Retina (tissue), 1 donor: ENCODE data around the gene PEX26.
"Not testable (repeated sequence)": the region's sequence is repeated elsewhere in the genome, so short reads cannot be mapped to it uniquely, and the experiment has no call there.

Experiments
- DNase-seq: peaks from one replicate; pipeline ENCODE4 v3.0.0-alpha.2; 2016

Gene PEX26

DNA sequence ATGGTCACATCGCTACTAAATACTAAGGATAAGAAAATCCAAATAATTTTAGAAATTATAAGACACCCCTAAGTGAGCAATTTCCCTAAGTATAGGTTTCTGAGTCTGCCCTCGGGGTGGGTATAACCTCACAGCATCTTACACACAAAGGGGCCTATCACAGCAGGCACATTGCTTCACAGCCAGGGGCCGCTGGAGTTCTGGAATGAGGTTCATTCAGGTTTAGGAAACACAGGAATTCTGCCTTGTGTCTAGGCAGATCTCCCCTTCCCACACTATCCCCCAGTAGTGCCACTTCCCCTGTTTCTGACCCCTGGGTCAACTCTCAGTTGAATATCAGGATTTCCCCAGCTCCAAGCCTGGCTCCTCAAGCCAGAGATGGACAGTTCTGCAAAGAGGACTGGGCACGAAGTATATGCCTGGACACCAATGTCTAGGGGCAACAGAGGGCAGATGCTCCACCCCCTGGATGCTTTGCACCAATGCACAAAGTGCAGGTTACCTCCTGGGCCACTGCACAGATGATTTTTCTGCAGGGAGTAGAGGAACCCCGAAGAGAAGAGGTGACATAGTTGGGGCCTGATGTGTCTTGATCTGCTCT lies 44.3 kb downstream of the PEX26 start:
- DNase-seq: no peak

DNA sequence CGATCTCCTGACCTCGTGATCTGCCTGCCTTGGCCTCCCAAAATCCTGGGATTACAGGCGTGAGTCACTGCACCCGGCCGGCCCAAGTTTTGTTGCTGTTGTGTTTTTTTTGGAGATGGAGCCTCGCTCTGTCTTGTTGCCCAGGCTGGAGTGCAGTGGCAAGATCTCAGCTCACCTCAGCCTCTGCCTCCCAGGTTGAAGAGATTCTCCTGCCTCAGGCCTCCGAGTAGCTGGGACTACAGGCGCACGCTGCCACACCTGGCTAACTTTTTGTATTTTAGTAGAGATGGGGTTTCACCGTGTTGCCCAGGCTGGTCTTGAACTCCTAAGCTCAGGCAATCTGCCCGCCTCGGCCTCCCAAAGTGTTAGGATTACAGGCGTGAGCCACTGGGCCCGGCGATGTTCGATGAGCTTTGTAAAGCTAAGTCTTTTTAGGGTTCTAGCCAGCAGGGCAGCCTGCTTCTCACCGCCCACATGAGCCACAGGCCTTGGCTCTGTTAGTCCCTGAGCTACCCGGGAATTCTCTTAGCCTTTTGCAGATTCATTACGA lies 45.8 kb downstream of the PEX26 start:
- not testable (repeated sequence) for DNase-seq

DNA sequence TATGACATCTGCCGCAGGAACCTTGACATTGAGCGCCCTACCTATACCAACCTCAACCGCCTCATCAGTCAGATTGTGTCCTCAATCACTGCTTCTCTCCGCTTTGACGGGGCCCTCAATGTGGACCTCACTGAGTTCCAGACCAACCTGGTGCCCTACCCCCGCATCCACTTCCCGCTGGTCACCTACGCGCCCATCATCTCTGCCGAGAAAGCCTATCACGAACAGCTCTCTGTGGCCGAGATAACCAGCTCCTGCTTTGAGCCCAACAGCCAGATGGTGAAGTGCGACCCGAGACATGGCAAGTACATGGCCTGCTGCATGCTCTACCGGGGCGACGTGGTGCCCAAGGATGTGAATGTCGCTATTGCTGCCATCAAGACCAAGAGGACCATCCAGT lies 48.8 kb downstream of the PEX26 start:
- DNase-seq: no peak

DNA sequence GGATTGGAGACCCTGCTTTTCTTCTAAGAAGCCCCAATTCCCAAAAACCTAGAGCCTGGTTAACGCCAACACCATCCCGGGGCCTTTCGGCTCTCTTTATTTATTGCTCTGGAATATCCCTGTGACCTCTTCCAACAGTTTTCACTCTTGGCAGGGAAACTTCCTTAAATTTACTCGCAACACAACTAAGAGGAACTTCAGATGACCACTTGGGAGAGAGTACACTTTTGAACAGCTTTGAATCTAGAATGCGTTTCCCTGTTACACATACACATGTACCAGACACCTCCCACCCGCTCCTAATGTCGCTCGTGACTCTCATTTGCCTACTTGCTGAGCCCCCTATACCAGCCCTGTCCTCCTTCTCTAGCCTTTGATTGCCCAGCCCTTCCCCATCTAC lies 52.2 kb downstream of the PEX26 start:
- no peak for DNase-seq

DNA sequence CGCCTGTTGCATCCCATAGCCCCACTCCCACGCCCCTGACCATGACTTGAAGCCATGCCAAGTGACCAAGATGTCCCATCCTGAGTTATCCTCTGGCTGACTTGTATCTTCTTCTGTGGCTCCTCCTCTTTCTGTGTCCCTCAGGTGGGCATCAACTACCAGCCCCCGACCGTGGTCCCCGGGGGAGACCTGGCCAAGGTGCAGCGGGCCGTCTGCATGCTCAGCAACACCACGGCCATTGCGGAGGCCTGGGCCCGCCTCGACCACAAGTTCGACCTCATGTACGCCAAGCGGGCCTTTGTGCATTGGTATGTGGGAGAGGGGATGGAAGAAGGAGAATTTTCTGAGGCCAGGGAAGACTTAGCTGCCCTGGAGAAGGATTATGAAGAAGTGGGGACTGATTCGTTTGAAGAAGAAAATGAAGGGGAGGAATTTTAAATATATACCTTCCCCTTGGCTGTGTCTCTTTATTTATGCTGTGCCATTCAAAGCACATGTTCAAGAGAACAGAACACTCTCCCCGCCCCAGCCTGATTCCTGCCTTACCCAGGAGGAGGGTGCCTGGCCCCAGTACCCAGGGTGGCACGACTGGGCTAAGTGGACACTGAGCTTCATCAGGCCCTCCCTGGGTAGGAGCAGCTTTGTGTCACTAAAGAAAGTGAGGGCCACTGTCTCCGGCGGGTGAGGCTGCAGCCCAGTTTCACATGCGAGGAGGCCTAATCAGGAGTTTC lies 53.1 kb downstream of the PEX26 start:
- no peak for DNase-seq

DNA sequence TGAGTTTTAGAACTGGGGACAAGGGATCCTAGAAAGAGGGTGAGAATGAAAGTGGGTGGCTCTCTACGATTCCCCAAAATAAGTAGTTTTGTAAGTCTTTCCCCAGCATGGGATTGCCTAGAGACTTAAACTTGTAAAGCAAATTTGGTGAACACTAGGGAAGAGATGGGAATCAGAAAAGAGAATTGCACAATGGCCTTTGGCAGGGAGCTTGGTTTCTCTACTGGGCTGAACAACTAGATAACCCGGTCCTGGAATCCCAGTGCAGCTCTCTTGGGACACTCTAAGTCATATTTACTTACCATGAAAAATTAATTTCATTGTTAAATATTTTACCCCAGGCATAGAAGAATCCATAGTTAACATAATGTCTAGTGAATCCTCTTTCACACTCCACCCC lies 55.7 kb downstream of the PEX26 start:
- DNase-seq: no peak

DNA sequence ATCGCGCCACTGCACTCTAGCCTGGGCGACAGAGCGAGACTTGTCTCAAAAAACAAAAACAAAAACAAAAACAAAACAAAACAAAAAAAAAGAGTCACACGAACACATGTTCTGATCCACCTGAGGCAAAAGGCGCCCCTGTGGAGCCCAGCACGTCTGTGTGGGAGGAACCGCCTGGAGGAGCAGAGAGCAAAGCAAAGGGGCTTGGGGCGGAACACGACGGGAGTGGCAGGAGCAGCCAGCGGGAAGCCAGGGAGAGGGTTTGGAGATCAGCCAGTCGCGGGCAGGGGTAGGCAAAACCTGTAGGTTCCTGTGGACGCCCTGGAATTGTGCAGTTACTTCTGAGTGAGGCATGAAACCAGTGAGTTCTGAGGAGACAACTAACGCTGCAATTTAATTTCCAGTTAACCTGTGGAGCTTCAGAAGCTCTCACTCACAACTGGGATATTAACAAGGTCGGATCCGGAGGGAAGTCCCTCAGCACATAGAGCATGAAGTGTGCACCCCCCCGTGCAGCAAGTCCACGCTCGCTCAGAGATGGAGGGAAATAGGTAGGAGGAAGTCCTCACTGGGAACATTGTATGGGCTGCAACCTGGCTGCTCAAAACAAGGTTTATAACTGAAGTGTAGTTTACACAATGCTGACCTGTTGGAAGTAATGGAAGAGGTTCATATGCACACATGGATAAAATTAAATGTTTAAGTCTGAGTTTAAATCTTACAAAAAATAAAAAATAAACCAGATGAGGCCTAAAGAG lies 59.0 kb downstream of the PEX26 start:
- no peak for DNase-seq

DNA sequence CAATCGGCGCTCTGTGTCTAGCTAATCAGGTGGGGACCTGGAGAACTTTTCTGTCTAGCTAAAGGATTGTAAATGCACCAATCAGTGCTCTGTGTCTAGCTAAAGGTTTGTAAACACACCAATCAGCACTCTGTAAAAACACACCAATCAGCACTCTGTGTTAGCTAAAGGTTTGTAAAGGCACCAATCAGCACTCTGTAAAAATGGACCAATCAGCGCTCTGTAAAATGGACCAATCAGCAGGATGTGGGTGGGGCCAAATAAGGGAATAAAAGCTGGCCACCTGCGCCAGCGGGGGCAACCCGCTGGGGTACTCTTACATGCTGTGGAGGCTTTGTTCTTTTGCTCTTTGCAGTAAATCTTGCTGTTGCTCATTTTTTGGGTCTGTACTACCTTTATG lies 63.2 kb downstream of the PEX26 start:
- not testable (repeated sequence) for DNase-seq

DNA sequence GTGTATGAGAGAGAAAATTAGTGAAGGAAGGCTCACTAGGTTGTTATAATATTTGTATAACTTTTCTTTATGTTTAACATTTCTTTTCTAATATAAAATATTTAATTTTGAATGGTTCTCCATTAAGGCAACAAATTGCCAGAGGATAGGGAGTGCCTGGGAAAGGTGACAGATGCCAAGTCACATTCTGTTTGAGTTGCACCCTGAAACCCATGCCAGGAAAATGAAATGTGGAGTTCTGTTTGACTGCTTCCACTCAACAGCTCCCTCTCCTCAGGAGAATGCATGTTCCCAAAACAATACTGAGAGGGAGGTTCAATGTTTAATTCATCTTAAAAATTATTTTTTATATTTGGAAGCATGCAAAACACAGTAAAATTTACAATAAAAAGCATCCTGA lies 66.3 kb downstream of the PEX26 start:
- no peak for DNase-seq

DNA sequence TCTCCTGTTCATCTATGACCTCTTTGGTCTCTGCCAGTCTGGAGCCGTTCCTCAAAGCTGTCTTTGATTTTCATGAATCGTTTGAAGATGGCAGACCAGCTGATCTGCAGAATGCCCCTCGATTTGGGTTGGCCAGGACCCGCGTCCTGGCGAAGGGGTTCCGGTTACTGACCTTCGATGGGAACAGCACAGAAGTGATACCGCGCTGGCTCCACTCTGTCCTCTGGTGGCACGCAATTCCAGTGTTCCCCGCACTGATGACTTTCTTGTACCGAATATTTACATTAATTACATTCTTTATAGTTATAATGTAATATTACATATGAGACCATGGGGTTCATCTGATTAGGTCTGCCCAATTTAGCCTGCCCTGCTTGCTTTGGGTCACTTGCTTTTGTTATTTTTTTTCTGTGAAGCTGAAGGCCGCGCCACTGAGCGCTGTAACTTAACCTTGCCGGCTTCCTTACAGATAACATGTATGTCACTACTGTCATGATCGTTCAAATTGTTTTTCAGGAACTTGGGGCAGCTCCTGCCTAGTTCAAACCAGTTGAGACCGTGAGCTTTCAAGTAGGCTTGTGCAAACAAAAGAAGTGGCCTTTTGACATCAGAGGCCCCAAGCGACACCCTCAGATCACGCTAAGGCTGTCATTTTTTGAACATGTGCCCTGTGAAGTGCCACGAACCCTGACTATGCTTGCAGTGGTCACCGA lies 68.0 kb downstream of the PEX26 start:
- no peak for DNase-seq

DNA sequence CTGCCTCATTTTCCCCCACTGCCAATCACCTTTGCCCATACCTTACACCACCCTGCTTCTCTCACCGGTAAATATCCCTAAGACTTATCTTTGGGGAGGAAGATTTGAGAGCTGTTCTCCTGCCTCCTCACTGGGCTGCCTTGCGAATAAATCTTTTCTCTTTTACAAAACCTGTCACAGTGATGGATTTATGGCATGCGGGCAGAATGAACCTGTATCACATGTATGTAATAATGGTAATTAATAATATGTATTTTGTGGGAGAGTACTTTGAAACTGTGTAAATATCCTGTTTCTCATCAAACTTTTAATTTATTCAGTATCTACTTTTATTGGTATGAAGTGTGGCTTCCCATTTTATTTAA lies 68.6 kb downstream of the PEX26 start:
- no peak for DNase-seq

DNA sequence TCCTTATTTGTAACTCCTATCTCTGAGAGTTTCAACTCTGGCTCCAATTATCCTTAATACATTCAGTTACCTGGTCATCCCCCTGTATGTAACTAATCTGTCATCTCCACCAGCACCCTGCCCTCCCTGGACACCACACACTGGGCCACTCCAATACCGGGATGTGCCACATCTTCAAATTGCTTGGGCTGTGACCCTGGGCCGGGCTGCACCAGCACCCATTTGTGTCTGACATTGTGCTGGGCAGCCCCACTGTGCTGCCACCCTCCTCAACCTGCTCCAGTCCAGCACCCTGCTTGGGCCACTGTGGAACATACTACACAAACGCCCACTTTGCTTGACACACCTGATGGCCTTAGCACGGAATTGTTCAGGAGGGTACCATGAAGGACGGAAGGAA lies 70.0 kb downstream of the PEX26 start:
- no peak for DNase-seq

DNA sequence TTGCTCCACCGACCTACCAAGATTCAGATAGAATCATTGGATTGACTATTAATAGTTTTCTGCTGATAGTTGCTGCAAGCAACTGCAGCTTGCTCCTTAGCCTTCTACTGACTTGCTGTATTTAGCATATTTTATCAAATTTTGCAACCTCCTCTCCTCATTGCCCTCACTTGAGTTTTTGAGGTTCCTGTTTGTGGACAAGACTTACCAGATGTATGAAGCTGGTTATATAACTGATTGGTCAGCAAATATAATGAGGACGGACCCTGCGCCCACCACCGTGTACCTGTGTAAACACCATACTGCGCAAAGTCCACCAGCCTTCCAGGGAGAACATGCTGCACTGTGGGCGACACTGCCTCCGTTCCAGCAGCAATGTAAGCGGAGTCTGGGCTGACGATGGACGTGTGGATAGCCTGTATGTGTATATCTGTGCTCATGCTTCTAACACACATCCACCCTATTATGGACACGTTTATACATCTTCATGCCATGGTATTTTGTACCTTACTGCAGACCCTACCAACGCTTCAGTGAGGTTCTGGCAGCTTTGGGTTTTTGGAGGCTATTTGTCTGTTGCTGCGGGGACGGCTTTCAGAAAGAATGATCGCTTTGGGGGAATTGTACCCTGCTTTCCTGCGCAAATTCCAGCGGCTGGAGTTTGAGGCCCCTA lies 70.6 kb downstream of the PEX26 start:
- no peak for DNase-seq

DNA sequence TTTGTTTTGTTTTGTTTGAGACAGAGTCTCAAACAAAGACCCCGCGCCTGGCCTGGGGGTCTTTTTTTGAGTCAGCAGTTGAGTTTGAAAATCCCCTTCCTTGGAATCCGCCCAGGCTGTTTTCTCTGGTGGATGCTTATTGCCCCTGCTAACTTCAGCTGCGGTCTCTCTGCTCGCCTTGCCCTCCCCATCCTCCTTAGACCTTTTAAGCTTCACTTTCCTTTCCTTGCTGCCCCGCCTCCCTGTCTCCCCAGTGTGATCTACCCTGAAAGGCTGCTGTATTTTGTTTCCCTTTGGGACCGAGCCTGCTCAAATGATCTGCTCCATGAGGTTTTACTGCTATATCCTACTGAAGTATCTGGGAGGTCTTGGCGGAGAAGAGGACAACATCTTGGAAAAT lies 74.7 kb downstream of the PEX26 start:
- no peak for DNase-seq

DNA sequence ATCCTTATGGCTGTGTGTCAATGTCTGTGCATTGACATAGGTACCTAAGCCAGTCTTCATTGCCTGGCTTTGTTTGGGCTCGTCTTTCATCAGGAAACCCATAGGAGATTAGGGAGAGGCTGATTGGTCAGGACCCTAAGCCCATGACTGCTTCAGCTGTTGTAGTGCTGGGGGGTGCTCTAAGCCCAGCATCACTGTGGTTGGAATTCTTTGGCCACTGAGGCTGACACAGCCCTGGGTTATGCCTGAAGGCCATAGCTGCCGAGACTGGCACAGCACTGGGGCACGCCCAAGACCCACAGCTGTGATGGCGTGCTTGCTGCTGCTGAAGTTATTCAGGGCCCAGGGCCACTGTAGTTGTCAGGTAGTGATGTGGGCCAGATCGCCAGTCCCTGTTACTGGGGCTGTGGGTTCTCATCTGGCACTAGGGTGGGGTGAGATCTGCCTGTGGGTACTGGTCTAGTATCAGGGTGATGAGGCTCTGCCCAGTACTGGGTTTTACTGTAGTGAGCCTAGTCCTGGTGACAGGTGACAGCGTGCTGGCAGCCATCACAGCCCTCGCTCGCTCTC lies 77.1 kb downstream of the PEX26 start:
- DNase-seq: no peak
